Right lobe of liver (tissue), 4 donors: Measurements from ENCODE around the gene KIAA2012.

Source experiments
- POLR2A ChIP-seq: fragments of 450-650 bp; IDR thresholded peaks from one replicate; pipeline ENCODE4 v1.6.1; 2017; ENCODE audit warnings: antibody characterized with exemption, mild to moderate bottlenecking
- TF ChIP-seq, protein P1 (sequence below), 4 donors: fragments of 200-600 bp in 3 of 4; fragments of 450-650 bp in 1 of 4; IDR thresholded peaks; one replicate each; pipeline versions ENCODE4 v1.5.1 to v1.8.0; 2016 to 2022; ENCODE audit warnings: antibody characterized with exemption in 4 of 4, mild to moderate bottlenecking in 2 of 4
- donor health status: DM: no; HTN: no; CAD: no.
- donor health status: DM: no; HTN: no; CAD: no.
- donor health status: DM: no; HTN: yes; CAD: no.

DNA sequence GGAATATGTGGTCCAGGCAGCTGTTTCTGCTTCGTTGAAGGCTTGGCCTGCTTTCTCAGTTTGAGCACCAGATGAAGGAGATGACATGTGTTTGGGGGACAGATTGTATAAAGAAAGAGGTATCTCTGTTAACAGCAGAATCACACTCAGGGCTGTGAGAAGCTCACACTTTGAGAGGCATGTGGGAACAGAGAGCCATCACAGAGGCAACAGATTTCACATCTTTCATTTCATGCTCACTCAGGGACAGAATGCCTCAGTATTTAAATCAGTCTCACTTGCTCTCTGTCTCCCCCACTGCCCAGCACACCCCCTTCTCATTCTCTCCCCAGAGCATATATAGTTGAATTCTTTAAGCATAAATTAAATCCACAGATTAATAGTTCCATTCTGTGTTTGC is 37.4 kb downstream of the KIAA2012 start:
- TF ChIP-seq, protein P1, sequence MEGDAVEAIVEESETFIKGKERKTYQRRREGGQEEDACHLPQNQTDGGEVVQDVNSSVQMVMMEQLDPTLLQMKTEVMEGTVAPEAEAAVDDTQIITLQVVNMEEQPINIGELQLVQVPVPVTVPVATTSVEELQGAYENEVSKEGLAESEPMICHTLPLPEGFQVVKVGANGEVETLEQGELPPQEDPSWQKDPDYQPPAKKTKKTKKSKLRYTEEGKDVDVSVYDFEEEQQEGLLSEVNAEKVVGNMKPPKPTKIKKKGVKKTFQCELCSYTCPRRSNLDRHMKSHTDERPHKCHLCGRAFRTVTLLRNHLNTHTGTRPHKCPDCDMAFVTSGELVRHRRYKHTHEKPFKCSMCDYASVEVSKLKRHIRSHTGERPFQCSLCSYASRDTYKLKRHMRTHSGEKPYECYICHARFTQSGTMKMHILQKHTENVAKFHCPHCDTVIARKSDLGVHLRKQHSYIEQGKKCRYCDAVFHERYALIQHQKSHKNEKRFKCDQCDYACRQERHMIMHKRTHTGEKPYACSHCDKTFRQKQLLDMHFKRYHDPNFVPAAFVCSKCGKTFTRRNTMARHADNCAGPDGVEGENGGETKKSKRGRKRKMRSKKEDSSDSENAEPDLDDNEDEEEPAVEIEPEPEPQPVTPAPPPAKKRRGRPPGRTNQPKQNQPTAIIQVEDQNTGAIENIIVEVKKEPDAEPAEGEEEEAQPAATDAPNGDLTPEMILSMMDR (IDR thresholded peaks at IDR 0.05), result no peak
- TF ChIP-seq POLR2A, result no peak
